Measurements from ENCODE around the gene CORO1A.
"Not testable (repeated sequence)": the region's sequence is repeated elsewhere in the genome, so short reads cannot be mapped to it uniquely, and the experiment has no call there.

DNA sequence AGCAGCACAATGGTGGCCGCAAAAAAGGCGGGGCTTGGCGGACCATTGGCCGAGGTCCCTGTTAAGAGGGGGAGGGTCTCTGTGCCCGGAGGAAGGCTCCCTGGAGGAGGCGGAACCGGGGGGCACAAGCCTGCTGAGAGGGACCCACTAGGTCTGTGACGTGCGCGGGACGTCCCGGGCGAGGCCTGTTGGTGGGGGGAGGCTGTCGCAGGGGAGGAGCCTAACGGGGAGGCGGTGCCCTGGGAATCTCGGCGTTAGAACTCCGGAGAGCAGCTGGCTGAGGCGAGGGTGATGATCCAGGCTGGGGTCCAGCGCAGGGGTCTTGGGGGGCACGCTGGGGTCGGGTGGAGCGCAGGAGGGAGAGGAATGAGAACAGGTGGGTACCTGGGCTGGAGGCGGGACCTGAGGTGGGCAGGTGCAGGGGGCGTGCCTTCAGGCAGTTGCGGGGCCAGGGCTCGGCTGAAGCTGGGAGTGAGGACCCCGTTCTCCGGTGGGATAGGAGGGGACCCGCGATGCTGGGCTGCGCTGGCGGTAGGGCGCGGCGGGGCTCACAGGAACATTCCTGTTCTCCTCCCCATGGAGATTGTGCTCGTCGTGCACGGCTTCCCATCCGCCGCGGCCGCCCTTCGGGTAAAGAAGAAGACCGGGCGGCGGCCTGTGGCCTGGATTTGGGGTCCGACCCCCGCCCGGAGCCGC is 22.3 kb downstream of the CORO1A start:
- TF ChIP-seq CTCF, POLR2A (IDR thresholded peaks at IDR 0.05): not testable (repeated sequence)
